ENCODE measurements around the gene PAM. TPM values are rescaled to one million over a fixed set of nuclear protein-coding genes. Genes with fewer than 3 reads are reported as not detected.

Gene PAM
- total RNA-seq, 1 experiment from 2014 or later = 190 TPM

GRCh38 chr5:102933721-102934459, 178.8 kb downstream of the PAM start:
- intact Hi-C loops (cut with micrococcal nuclease; ENCODE audit: unreplicated experiment) = no loop called here
- H3K27me3 ChIP-seq (replicated peaks; ENCODE audit: insufficient read depth, low read depth, low read length, poor library complexity) = no peaks in the 10 kb centered on the region
- H3K36me3 ChIP-seq (ENCODE audit: insufficient read depth, low read length, poor library complexity, severe bottlenecking) = peaks cover 6% of the 10 kb centered on the region
- H3K4me3 ChIP-seq (ENCODE audit: low read depth, low read length, poor library complexity, severe bottlenecking) = no peak overlapping the region
- ChIA-PET CTCF (no interaction called here), POLR2A (ENCODE audit: low non-redundant PET) (no interaction called here)
- H3K9me3 ChIP-seq (ENCODE audit: low read depth, low read length, poor library complexity, severe bottlenecking) = no peaks in the 10 kb centered on the region
- no peak overlapping the region for H3K27ac ChIP-seq (ENCODE audit: low read depth, low read length, poor library complexity, severe bottlenecking)
- H3K4me1 ChIP-seq (ENCODE audit: insufficient read depth, low read length, poor library complexity, severe bottlenecking) = no peaks in the 10 kb centered on the region
- TF ChIP-seq CTCF (conservative IDR thresholded peaks at IDR 0.05; ENCODE audit: low read depth, low read length) (no peak), EZH2 (IDR thresholded peaks at IDR 0.05; ENCODE audit: borderline replicate concordance, low read depth, low read length, poor library complexity, severe bottlenecking) (no peak)
- BruUV-seq (replicated peaks) = no TSS peak
- no peak for DNase-seq (ENCODE audit: low spot score)

DNA sequence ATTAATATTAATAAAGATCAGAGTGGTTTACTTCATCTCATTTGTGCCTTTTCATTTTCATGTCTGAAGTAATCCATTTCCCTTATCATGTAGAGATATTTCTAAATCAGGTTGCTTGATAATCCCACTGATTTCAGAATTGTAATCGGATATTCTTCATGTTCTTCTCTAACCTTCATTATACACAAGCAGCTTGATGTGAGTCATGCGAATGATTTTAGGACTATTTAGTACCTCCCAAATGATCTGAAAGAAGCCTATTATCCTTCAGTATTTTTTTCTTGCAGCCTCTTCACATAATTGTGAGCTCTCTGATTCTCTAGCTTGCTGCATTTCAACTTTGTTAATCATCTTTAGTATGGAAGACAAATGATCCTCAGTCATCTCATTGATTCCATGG, 182.8 kb downstream of the PAM start:
- Histone ChIP-seq H3K27me3 (replicated peaks; ENCODE audit: insufficient read depth, low read depth, low read length, poor library complexity) (no peaks in the 10 kb centered on the region), H3K36me3 (ENCODE audit: insufficient read depth, low read length, poor library complexity, severe bottlenecking) (no peaks in the 10 kb centered on the region), H3K4me1 (ENCODE audit: insufficient read depth, low read length, poor library complexity, severe bottlenecking) (no peaks in the 10 kb centered on the region), H3K4me3 (ENCODE audit: low read depth, low read length, poor library complexity, severe bottlenecking) (no peak overlapping the region), H3K9me3 (ENCODE audit: low read depth, low read length, poor library complexity, severe bottlenecking) (no peaks in the 10 kb centered on the region), H3K27ac (ENCODE audit: low read depth, low read length, poor library complexity, severe bottlenecking) (no peak overlapping the region)
- intact Hi-C loops (cut with micrococcal nuclease; ENCODE audit: unreplicated experiment) = no loop called here
- ChIA-PET POLR2A (ENCODE audit: low non-redundant PET) (no interaction called here), CTCF (no interaction called here)
- peak; percentile 42 for DNase-seq (ENCODE audit: low spot score)
- BruUV-seq (replicated peaks) = no TSS peak
- TF ChIP-seq EZH2 (IDR thresholded peaks at IDR 0.05; ENCODE audit: borderline replicate concordance, low read depth, low read length, poor library complexity, severe bottlenecking) = no peak
- no peak for TF ChIP-seq CTCF (conservative IDR thresholded peaks at IDR 0.05; ENCODE audit: low read depth, low read length)

GRCh38 chr5:102941111-102941510, 186.0 kb downstream of the PAM start:
- DNase-seq (ENCODE audit: low spot score) = no peak
- Histone ChIP-seq H3K4me3 (ENCODE audit: low read depth, low read length, poor library complexity, severe bottlenecking) (no peak overlapping the region), H3K4me1 (ENCODE audit: insufficient read depth, low read length, poor library complexity, severe bottlenecking) (no peaks in the 10 kb centered on the region), H3K27me3 (replicated peaks; ENCODE audit: insufficient read depth, low read depth, low read length, poor library complexity) (no peaks in the 10 kb centered on the region), H3K9me3 (ENCODE audit: low read depth, low read length, poor library complexity, severe bottlenecking) (no peaks in the 10 kb centered on the region), H3K27ac (ENCODE audit: low read depth, low read length, poor library complexity, severe bottlenecking) (no peak overlapping the region), H3K36me3 (ENCODE audit: insufficient read depth, low read length, poor library complexity, severe bottlenecking) (no peaks in the 10 kb centered on the region)
- TF ChIP-seq CTCF (conservative IDR thresholded peaks at IDR 0.05; ENCODE audit: low read depth, low read length) (no peak), EZH2 (IDR thresholded peaks at IDR 0.05; ENCODE audit: borderline replicate concordance, low read depth, low read length, poor library complexity, severe bottlenecking) (no peak)
- POLR2A ChIA-PET (ENCODE audit: low non-redundant PET) = no interaction called here
- CTCF ChIA-PET = no interaction called here
- no TSS peak for BruUV-seq (replicated peaks)
- intact Hi-C loops (cut with micrococcal nuclease; ENCODE audit: unreplicated experiment) = no loop called here

Measured in A673 (cell line).